ENCODE data around the gene ADAMTS9. TPM values are rescaled to one million over a fixed set of nuclear protein-coding genes. Genes with fewer than 3 reads are reported as not detected.

ADAMTS9 gene
- total RNA-seq, 1 donor from 2014 or later = not detected

- no peaks in the 10 kb centered on the region for H3K9me3 Mint-ChIP-seq
- CTCF ChIA-PET = no interaction called here
- no peak overlapping the region for H3K4me3 Mint-ChIP-seq
- peaks cover 2% of the 10 kb centered on the region for H3K27me3 Mint-ChIP-seq
- DNase-seq = no peak
- intact Hi-C loops (cut with micrococcal nuclease) = no loop called here
- H3K27ac Mint-ChIP-seq = no peak overlapping the region
- H3K36me3 Mint-ChIP-seq (ENCODE audit: low read depth) = no peaks in the 10 kb centered on the region
- no peaks in the 10 kb centered on the region for H3K4me1 Mint-ChIP-seq
- TF ChIP-seq CTCF (IDR thresholded peaks at IDR 0.05) = no peak
- POLR2A ChIA-PET = no interaction called here
- ATAC-seq (ENCODE audit: low read depth) = no peak
Measured at GRCh38 chr3:64560791-64561190, 127.0 kb downstream of the ADAMTS9 start.

- CTCF ChIA-PET = no interaction called here
- intact Hi-C loops (cut with micrococcal nuclease) = no loop called here
- Mint-ChIP-seq H3K36me3 (ENCODE audit: low read depth) (no peaks in the 10 kb centered on the region), H3K27ac (no peak overlapping the region), H3K4me3 (no peak overlapping the region), H3K9me3 (no peaks in the 10 kb centered on the region), H3K4me1 (no peaks in the 10 kb centered on the region), H3K27me3 (no peaks in the 10 kb centered on the region)
- TF ChIP-seq CTCF (IDR thresholded peaks at IDR 0.05) = no peak
- no peak for DNase-seq
- no peak for ATAC-seq (ENCODE audit: low read depth)
- POLR2A ChIA-PET = no interaction called here
Measured at GRCh38 chr3:64559588-64559987, 128.2 kb downstream of the ADAMTS9 start.

GRCh38 chr3:64556046-64556445, 131.8 kb downstream of the ADAMTS9 start:
- Mint-ChIP-seq H3K27ac (no peak overlapping the region), H3K9me3 (no peaks in the 10 kb centered on the region), H3K36me3 (ENCODE audit: low read depth) (no peaks in the 10 kb centered on the region), H3K4me1 (no peaks in the 10 kb centered on the region), H3K4me3 (no peak overlapping the region), H3K27me3 (peaks cover 5% of the 10 kb centered on the region)
- intact Hi-C loops (cut with micrococcal nuclease) = no loop called here
- TF ChIP-seq CTCF (IDR thresholded peaks at IDR 0.05) = no peak
- ChIA-PET CTCF (no interaction called here), POLR2A (no interaction called here)
- DNase-seq (no peak), ATAC-seq (ENCODE audit: low read depth) (no peak)

GRCh38 chr3:64555351-64555750, 132.4 kb downstream of the ADAMTS9 start:
- no peak overlapping the region for H3K4me3 Mint-ChIP-seq
- H3K27me3 Mint-ChIP-seq = peaks cover 5% of the 10 kb centered on the region
- no peaks in the 10 kb centered on the region for H3K9me3 Mint-ChIP-seq
- H3K27ac Mint-ChIP-seq = no peak overlapping the region
- ChIA-PET POLR2A (no interaction called here), CTCF (no interaction called here)
- no peaks in the 10 kb centered on the region for H3K4me1 Mint-ChIP-seq
- TF ChIP-seq CTCF (IDR thresholded peaks at IDR 0.05) = no peak
- DNase-seq (no peak), ATAC-seq (ENCODE audit: low read depth) (no peak)
- H3K36me3 Mint-ChIP-seq (ENCODE audit: low read depth) = no peaks in the 10 kb centered on the region
- intact Hi-C loops (cut with micrococcal nuclease) = no loop called here

- Mint-ChIP-seq H3K27me3 (peaks cover 5% of the 10 kb centered on the region), H3K4me3 (no peak overlapping the region), H3K9me3 (no peaks in the 10 kb centered on the region), H3K4me1 (no peaks in the 10 kb centered on the region), H3K27ac (no peak overlapping the region), H3K36me3 (ENCODE audit: low read depth) (no peaks in the 10 kb centered on the region)
- ATAC-seq (ENCODE audit: low read depth) = no peak
- DNase-seq = no peak
- POLR2A ChIA-PET = no interaction called here
- CTCF ChIA-PET = no interaction called here
- intact Hi-C loops (cut with micrococcal nuclease) = no loop called here
- no peak for TF ChIP-seq CTCF (IDR thresholded peaks at IDR 0.05)
Measured at GRCh38 chr3:64554096-64554920, 133.5 kb downstream of the ADAMTS9 start.
